ENCODE measurements around the gene HMGN1.

HMGN1 gene

DNA sequence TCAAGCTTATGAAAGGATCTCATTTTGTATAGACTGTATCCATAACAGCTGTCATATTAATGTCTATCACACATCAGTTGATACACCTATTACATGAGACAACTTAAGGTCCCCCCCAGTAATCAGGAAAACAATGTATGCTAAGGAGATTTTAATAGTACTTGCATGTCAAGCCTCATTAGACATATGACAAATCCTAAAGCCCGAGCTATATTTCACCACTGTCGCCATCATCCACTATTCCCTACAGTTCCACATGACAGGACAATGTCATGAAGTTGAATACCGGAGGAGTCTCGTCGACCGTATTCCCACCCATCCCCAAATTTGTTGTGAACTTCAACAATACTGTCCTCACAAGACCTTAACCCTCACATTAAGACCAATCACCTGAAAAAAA, 3.4 kb downstream of the HMGN1 start:
- H3K4me3 ChIP-seq (ENCODE audit: low read length): no peak overlapping the region
- TF ChIP-seq, protein P1, sequence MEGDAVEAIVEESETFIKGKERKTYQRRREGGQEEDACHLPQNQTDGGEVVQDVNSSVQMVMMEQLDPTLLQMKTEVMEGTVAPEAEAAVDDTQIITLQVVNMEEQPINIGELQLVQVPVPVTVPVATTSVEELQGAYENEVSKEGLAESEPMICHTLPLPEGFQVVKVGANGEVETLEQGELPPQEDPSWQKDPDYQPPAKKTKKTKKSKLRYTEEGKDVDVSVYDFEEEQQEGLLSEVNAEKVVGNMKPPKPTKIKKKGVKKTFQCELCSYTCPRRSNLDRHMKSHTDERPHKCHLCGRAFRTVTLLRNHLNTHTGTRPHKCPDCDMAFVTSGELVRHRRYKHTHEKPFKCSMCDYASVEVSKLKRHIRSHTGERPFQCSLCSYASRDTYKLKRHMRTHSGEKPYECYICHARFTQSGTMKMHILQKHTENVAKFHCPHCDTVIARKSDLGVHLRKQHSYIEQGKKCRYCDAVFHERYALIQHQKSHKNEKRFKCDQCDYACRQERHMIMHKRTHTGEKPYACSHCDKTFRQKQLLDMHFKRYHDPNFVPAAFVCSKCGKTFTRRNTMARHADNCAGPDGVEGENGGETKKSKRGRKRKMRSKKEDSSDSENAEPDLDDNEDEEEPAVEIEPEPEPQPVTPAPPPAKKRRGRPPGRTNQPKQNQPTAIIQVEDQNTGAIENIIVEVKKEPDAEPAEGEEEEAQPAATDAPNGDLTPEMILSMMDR (conservative IDR thresholded peaks at IDR 0.05; ENCODE audit: low read length): no peak
- DNase-seq (ENCODE audit: low read depth): no peak

DNA sequence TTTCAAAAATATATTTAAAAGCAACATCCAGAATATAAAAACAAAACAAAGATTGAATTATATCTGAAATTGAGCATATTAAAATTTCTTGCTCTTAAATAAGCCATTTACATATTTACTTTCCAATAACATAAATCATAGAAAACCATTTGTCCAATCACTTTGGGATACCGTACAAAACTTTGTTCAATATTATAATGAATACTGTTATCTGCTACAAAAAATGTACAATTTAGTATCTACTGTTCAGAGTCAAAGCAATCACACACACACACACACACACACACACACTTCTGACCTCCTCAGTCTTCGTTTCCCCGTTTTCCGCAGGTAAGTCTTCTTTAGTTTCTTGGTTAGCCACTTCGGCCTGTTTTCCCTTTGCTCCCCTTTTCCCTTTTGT, 4.0 kb downstream of the HMGN1 start:
- DNase-seq (ENCODE audit: low read depth): no peak
- TF ChIP-seq, protein P1 (conservative IDR thresholded peaks at IDR 0.05; ENCODE audit: low read length): no peak
- no peak overlapping the region for H3K4me3 ChIP-seq (ENCODE audit: low read length)

DNA sequence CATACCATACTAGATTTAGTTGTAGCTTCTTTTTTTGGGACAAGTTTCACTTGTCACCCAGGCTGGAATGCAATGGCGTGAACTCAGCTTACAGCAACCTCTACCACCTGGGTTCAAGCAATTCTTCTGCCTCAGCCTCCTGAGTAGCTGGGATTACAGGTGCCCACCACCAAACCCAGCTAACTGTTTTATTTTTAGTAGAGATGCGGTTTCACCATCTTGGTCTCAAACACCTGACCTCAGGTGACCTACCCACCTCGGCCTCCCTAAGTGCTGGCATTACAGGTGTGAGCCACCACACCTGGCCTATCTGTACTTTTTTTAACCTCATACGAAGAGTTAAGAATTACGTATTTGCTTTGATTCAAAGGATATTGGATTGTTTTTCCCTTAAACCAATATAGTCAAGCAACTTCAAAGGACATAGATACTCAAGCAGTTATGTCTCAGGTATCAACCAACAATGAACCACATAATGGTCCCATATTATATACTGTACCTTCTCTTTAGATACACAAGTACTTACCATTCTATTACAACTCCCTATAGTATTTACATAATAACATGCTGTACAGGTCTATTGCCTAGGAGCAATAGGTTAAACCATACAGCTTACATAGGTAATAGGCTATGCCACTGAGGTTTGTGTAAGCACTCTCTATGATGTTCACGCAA, 7.5 kb downstream of the HMGN1 start:
- no peak for DNase-seq (ENCODE audit: low read depth)
- no peak overlapping the region for H3K4me3 ChIP-seq (ENCODE audit: low read length)
- TF ChIP-seq, protein P1 (conservative IDR thresholded peaks at IDR 0.05; ENCODE audit: low read length): no peak

DNA sequence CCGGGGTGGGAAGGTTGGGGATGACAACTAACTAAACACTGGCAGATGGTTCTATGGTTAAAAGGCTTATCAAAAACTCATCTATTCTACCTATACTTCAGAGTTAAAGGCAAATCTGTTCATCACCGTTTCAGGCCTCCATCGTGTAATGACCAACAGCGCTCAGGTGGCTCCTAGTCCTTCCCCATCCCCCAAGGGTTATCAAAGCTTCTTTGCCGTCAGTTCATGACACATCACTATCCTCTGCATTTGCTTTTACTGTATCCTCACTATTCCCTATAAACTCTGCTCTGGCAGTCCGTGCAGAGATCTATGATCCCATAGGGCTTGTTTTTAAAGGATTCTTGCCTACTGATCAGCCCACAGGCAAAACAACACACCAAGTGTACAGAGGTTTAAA, 8.2 kb downstream of the HMGN1 start:
- TF ChIP-seq, protein P1 (conservative IDR thresholded peaks at IDR 0.05; ENCODE audit: low read length): no peak
- DNase-seq (ENCODE audit: low read depth): no peak
- H3K4me3 ChIP-seq (ENCODE audit: low read length): no peak overlapping the region

DNA sequence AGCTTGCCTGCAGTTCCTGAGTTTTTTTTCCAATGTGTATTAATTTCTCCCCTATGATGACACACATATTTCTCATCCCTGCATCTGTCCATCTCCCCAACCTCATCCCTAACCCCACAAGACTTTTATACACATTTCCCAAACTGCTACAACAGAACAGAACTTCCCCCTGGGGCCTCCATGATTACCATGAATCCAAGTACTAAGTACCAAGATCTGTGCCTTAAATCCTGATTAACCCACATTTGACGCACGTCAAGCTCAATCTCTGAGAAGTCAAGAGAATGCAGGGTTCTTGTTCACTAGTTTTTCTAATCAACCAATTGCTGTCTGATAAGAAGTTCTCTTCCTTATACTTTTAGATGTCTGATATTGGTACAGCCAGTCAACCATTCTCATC, 9.7 kb downstream of the HMGN1 start:
- no peak for DNase-seq (ENCODE audit: low read depth)
- H3K4me3 ChIP-seq (ENCODE audit: low read length): no peak overlapping the region
- TF ChIP-seq, protein P1 (conservative IDR thresholded peaks at IDR 0.05; ENCODE audit: low read length): no peak

DNA sequence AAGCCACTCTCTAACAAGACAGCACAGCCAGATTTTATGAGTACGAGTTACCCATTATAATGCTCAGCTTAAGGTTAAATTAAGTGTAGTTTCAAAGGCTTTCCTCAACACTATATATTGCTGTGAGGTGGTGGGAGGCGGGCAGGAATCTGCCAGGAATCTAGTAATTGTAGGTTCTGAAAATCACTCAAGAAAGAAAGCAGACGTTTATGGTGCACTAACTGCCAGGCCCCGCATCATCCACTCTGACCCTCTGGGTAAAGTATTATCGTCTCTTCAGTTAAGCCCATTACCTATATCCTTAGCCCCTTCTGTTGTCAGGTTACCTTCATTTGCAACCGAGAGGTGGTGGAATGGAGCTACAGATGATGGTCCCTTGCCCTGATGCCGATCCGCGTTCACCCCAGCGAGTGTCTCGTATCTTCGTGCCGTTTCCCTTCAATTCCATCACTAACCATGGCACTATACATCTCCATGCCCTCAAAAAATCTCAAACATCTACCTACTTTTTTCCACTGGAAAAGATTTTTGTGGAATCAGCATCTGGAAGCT, 12.4 kb downstream of the HMGN1 start:
- H3K4me3 ChIP-seq (ENCODE audit: low read length): no peak overlapping the region
- TF ChIP-seq, protein P1 (conservative IDR thresholded peaks at IDR 0.05; ENCODE audit: low read length): no peak
- no peak for DNase-seq (ENCODE audit: low read depth)

DNA sequence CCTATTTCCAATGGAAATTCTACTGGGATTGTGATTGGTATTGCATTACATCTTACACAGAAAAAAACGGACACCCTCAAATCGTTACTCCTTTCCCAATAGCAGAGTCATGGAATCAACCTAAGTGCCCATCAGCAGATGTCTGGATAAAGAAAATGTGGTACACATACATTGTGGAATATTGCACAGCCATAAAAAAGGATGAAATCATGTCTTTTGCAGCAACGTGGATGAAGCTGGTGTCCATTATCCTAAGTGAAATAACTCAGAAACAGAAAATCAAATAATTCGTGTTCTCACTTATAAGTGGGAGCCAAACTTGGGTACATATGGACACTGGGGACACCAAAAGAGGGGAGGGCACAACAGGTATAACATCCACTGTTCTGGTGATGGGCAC, 14.3 kb downstream of the HMGN1 start:
- no peak overlapping the region for H3K4me3 ChIP-seq (ENCODE audit: low read length)
- no peak for DNase-seq (ENCODE audit: low read depth)
- TF ChIP-seq, protein P1 (conservative IDR thresholded peaks at IDR 0.05; ENCODE audit: low read length): no peak

Measured in AG10803 (cell line).